GM18505 (cell line): ENCODE data around the gene RGS17.

ENCODE experiments used
- ATAC-seq: cut with Tn5 transposase; IDR thresholded peaks from one replicate; pipeline ENCODE4 v1.9.1; 2021; ENCODE audit not compliant: unreplicated experiment
- POLR2A ChIP-seq: IDR thresholded peaks from 4 replicates; pipeline ENCODE4 v1.6.1; 2011; ENCODE audit warnings: borderline replicate concordance; ENCODE audit not compliant: insufficient read depth, insufficient read length; ENCODE audit errors: extremely low read depth

Gene RGS17

DNA sequence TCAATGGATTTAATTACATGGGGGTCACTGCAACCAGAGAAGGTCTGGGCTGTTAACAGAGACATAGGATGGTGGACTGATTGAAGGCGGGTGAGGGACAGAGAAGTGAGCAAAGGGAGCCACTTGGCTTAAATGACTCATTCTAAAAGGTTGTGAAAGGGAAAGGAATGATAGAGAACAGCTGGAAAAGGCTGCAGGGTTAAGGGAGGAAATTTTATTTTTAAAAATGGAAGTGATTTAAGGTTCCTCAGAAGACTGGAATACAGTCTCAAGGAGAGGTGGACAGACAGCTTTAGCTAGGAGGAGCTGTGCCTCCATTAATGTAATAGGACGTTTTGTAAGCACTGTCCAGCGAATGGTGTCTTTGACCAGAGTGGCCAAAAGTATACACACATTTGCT is 46.7 kb downstream of the RGS17 start:
- TF ChIP-seq POLR2A = no peak
- ATAC-seq = no peak

- TF ChIP-seq POLR2A = no peak
- no peak for ATAC-seq
Measured at GRCh38 chr6:153083869-153084268, 47.2 kb downstream of the RGS17 start.

- TF ChIP-seq POLR2A = no peak
- no peak for ATAC-seq
Measured at GRCh38 chr6:153081914-153082313, 49.2 kb downstream of the RGS17 start.

DNA sequence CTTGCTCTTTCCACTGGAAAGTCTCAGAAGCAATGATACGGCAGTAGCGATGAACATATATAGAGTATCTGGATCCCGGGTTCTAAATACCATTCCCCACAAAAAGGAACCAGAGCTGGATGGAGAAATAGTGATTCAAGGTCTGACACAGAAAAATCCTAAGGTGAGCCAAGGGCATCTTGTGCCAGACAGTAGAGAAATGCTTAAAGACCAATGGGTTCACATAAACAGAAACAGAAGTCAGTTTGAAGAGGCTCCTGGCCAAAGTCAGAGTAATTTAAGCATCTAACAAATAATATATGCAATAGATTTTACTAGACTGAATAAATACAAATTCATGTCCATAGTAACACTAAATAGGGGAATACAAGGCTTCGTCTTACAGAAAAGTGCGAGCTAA is 54.7 kb downstream of the RGS17 start:
- no peak for ATAC-seq
- TF ChIP-seq POLR2A = no peak

DNA sequence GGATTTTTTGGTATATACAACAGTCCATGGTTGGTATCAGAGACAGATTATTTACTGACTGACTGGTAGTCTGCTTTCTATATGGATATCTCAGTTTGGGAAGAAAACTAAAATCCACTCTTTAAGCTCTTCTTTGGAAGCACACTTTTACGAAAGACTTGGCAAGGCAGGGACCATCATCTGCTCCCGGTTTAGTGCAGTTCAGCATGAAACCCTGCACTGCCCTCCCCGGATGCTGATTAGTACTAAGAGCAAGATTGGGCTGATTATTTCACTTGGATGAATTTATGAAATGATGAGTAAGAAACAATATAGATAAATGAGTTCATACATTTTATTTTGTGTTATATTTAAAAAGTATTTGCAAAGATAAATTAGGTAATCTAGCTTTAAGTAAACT is 56.3 kb downstream of the RGS17 start:
- no peak for ATAC-seq
- TF ChIP-seq POLR2A = no peak

GRCh38 chr6:153073841-153074240 is 57.2 kb downstream of the RGS17 start:
- no peak for TF ChIP-seq POLR2A
- ATAC-seq = no peak

DNA sequence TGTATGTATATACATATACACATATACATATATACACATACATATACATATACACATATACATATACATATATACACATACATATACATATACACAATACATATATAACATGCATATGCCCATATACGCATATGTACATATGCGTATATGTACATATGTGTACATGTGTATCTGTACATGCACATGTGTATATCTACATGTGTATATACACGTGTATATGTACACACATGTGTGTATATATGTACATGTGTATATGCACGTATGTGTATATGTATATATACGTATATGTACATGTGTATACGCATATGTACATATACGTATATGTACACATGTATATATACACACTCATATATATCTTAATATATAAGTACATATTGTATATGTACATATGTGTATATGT is 60.3 kb downstream of the RGS17 start:
- ATAC-seq = no peak
- TF ChIP-seq POLR2A = no peak

GRCh38 chr6:153069897-153070296 is 61.2 kb downstream of the RGS17 start:
- no peak for TF ChIP-seq POLR2A
- no peak for ATAC-seq

DNA sequence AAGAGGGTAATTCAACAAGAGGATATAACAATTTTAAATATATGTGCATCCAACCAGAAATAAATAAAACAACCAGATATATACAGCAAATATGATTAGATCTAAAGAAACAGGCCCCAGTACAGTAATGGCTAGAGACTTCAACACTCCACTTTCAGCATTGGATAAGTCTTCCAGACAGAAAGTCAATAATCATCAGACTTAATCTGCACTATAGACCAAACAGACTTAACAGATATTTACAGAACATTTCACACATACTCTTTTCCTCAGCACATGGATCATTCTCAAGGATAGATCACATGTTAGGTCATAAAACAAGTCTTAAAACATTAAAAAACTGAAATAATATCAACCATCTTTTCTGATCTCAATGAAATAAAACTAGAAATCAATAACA is 65.9 kb downstream of the RGS17 start:
- no peak for ATAC-seq
- TF ChIP-seq POLR2A = no peak

DNA sequence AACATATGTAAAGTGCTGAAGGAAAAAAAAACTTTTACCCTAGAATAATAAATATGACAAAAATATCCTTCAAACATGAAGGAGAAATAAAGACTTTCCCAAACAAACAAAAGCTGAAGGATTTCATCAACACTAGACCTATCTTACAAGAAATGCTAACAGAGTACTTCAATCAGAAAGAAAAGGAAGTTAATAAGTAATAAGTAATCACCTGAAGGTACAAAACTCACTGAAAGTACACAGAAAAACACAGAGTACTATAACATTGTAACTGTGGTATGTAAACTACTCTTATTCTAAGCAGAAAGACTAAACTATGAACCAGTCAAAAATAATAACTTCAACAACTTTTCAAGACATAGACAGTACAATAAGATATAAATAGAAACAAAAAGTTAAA is 67.1 kb downstream of the RGS17 start:
- ATAC-seq = no peak

GRCh38 chr6:153062516-153062915 is 68.6 kb downstream of the RGS17 start:
- no peak for TF ChIP-seq POLR2A
- ATAC-seq = no peak

More for the DNA sequence above, 67.1 kb downstream of the RGS17 start:
- TF ChIP-seq POLR2A = no peak

DNA sequence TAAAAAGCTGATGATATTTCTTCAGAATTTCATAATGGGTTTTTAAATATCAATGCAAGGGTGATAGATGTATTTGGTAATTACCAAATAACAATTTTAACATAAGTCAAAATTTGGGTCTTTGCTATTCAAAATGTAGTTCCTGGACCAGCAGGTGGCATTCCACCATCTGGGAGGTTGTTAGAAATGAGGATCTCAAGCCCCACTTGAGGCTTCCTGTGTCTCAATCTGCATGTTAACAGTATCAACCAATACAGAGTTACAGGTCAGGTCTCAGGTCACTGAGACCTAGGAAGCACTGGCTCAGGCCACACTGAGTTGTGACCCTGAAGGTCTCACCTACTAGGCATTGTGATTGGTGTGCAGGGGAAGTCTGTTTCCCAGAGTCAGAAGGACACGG is 71.3 kb downstream of the RGS17 start:
- TF ChIP-seq POLR2A = no peak
- no peak for ATAC-seq

DNA sequence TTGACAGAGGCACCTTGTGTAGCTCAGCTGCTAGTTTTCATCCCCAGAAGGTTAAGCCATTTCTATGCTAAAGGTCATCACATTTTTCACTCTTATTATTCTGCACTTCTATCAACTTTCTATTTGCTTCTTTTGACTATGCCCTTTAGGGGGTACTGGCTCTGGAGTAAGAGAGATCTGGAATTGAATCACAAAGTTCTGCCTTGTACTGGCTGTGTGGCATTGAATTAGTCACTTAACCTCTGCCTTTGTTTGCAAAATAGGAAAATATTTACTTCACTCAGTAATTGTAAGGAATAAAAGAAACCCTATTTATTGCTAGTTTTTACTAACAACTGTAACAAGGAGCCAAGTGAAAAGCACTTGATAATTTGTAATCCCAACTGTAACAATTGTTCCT is 71.8 kb downstream of the RGS17 start:
- no peak for TF ChIP-seq POLR2A
- no peak for ATAC-seq

DNA sequence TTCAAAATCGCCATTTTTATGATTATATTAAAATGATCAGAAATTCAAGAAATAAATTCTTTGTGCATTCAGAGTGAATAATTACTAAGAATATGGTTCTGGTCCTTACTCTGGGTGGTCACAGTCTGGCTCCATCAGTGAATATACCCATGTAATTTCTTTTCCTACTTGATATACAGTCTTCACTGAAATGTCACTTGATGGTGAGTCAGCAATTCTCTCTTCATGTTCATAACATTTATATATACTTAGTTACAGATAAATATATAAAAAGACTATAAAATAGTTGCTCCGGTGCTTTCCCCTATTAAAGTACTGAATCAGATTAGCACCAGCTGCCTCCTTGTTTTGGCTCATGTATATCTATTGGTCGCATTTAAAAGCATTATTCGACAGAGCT is 72.2 kb downstream of the RGS17 start:
- no peak for TF ChIP-seq POLR2A
- ATAC-seq = no peak

DNA sequence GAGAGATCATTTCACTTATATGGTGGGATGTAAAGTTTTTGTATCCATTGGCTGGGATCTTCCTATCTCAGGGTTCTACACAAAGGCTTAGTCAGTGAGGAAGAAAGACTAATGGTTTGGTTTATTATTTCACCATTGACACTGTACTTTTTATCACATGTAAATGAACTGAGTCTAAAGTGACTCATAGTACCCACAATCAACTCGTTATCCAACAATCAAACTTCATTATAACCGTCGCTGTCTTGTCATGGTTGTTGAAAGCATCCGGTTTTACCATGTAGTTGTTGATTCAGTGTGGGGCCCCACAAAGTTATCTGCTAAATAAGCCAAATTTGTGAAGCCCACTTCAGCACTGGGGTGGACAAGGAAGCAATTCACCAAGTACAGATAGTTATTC is 72.8 kb downstream of the RGS17 start:
- no peak for TF ChIP-seq POLR2A
- ATAC-seq = no peak
